Stimulated activated CD4-positive, alpha-beta T cell treated with anti-CD3 and anti-CD28 coated beads, Interleukin-15, amount 100 ng/mL, for 48 hours (primary cell): ENCODE measurements around the gene PTPRD.
A peak's percentile ranks its signal among the peaks of the same experiment; 100 is the strongest.

ENCODE experiments used
- DNase-seq, 2 donors: peaks; one replicate each; pipeline ENCODE4 v3.0.0-alpha.2; 2020; ENCODE audit warnings: low read depth in 2 of 2

PTPRD gene

DNA sequence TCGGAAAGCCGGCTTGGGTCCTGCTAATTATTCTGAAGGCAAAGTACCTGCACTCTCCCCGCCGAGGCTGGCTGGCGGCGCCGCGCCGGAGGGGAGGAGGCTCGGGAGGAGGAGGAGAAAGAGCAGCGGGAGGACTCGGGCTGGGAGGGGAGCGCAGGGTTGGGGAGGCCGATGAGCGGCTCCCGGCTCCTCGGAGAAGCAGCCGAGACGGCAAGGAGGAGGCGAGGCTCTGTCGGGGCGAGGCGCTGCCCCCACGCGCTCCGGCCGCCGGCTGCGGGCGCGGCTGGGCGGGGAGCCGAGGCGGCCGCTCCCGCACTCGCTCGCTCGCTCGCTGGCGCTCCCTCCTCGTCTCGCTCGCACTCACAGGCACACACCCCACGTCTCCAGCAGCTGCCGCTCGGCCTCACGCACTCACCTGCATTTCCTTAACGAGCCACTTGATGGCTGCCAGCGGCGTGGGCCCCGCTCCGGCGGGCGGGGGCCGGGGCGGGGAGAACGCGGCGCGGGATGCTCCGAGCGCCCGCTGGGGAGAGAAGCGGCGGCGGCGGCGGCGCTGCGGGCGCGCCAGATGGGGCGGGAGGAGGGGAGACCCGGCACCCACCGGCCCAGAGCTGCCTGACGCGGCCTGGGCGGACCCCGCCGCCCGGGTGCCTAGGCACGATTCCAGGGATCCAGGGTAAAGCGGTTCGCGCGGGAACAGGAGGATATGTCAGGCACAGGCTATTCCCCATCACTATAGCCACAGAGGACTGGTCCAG is at the start of gene PTPRD:
Gene PTPRD (minus strand): TSS at position 362 of the 758 bp plus-strand sequence.
- peak; percentile 1 to 4 for DNase-seq

GRCh38 chr9:10661994-10662393 is 49.2 kb upstream of the PTPRD start:
- DNase-seq = no peak

DNA sequence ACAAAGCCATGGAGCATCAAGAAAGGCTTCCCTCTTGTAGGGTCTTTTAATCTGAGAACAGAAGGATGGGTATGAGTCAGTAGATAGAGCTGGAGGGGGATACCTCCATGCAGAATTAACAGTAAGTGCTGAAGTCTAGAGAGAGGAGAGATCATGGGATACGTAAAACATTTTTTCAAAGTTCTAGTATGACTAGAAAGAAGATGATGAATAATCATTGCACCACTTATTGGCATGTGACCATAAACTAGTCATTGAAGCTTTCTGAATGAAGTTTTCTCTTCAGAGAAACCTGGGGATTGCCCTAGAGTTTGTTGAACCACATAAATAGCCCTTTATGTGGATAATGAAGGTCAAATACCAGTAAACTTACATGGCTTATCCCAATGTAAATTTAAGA is 48.6 kb upstream of the PTPRD start:
- DNase-seq = no peak

- DNase-seq = no peak
Measured at GRCh38 chr9:10651012-10651411, 38.2 kb upstream of the PTPRD start.

DNA sequence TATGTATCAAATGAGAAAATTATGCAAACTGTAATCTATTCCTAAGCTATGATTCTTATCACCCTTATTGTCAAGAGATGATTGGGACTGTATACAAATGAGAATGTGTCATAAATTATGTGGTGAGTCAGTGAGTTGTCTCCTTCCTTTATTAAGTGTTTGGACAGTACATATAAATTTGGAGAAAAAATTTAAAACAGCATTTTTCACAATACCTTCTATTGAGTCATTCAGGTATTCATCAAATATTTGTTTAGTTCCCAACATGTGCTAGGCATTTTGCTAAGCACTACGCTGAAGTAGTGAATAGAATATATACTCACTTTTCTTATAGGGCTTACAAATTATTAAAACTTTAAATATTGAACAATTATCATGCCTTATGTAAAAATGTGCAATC is 36.3 kb upstream of the PTPRD start:
- no peak for DNase-seq

GRCh38 chr9:10633785-10634184 is 21.0 kb upstream of the PTPRD start:
- DNase-seq = no peak

- no peak for DNase-seq
Measured at GRCh38 chr9:10614196-10614800, 1.5 kb upstream of the PTPRD start.

DNA sequence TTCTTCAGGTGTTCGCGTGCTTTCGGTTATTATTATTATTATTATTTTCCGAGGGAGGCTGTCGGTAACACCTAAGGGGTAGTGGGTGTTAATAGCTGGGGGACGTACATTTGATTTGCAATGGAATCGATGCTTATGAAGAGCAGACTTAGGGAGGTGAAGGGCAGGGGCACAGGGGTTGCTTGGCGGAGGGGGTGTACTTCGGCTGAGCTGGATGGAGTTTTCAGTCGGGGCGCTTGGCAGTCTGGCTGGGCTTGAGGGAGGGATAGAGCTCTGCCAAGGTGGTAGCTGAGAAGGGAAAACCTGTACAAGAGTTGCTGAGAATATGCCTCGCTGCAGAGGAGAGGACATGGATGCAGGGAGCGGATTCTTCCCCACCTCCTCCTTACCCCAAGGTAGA is 617 bp upstream of the PTPRD start:
- no peak for DNase-seq

- DNase-seq = no peak
Measured at GRCh38 chr9:10605388-10605787, 7.4 kb downstream of the PTPRD start.

GRCh38 chr9:10604927-10605326 is 7.9 kb downstream of the PTPRD start:
- no peak for DNase-seq

GRCh38 chr9:10597801-10598200 is 15.0 kb downstream of the PTPRD start:
- DNase-seq = no peak

- no peak for DNase-seq
Measured at GRCh38 chr9:10594482-10594881, 18.3 kb downstream of the PTPRD start.

- DNase-seq = no peak
Measured at GRCh38 chr9:10586407-10586806, 26.4 kb downstream of the PTPRD start.

DNA sequence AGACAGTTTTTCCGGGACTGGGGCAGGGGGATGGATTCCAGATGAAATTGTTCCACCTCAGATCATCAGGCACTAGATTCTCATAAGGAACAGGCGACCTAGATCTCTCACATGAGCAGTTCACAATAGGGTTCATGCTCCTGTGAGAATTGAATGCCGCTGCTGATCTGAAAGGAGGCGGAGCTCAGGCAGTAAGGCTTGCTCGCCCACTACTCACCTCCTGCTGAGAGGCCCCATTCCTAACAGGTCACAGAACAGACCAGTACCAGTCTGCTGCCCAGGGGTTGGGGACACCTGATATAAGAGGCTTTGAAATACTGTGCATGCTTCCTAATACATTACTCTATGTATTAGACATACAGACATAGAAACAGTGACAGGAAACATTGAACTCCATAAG is 41.1 kb downstream of the PTPRD start:
- DNase-seq = no peak

GRCh38 chr9:10566848-10567247 is 46.0 kb downstream of the PTPRD start:
- DNase-seq = no peak

- no peak for DNase-seq
Measured at GRCh38 chr9:10562581-10563343, 50.0 kb downstream of the PTPRD start.

DNA sequence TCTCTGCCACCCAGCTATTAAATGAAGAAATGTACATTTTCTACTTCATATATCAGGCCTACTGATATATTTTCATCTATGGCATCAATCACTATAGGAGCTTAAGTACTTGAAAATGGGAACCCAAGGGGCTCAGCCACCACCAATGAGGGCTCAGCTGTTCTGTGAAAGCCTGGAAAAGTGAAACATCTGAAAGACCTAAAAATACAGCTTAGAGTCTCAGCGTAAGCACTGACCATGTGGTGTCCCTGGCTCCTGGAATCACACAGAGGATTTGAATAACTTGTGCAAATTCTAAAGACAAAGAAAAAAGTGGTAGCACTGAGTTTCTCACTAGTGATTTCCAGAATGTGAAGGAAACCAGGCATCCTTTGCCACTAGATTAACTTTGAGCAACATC is 64.5 kb downstream of the PTPRD start:
- DNase-seq = no peak

DNA sequence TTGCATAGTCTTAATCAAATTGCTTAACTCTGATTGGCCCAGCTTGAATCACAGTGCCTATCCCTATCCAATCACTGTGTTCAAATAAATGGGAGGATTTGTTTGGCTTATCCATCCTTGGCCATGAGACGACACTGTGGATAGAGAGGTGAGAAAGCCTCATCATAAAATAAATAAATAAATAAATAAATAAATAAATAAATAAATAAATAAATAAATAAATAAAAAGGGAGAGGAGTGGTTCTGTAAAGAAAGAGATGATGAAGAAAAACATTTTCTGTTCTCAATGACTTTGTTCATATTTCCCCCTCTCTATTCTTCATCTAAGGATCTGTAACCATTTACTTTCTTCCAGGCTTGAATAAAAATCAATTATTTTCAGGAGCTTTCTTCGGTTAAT is 74.7 kb downstream of the PTPRD start:
- no peak for DNase-seq

GRCh38 chr9:10534850-10535249 is 78.0 kb downstream of the PTPRD start:
- no peak for DNase-seq

GRCh38 chr9:10525972-10526371 is 86.8 kb downstream of the PTPRD start:
- DNase-seq = no peak

- DNase-seq = no peak
Measured at GRCh38 chr9:10523164-10523563, 89.6 kb downstream of the PTPRD start.

DNA sequence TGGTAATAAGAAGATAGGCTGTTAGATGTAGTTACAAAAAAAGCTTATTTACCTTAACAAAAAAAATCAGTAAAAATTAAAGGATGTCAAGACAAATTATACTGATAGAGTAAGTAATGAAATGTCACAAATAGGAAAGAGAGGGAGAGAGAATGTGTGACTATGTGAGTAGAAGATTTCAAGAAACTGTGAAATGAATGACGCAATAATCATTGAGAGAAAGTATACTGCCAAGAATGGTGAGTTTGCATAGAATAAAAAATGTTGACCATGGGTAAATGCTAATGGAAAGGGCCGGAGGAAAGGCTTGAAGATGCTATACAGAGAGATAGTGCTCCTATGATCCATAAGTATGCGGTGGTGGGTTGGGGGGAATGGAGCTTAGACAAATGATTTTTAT is 100.7 kb downstream of the PTPRD start:
- DNase-seq = no peak

DNA sequence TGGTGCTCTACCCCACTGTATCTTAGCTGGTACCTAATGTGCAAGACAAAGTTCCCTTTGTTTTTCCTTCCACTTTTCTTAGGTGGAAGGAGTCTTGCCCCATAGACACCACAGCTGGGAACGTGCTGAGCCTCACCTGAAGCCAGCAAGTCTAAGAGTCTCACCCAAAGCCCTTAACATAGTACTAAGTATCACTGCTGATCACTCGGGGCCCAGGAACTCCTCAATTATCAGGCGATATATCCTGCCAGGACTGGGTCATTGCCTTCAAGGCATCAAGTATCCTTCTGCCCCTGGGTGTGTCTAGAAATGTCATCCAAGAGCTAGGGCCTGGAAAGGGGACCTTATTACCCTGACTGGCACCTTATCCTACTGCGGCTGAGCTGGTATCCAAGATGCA is 123.9 kb downstream of the PTPRD start:
- DNase-seq = no peak
